GM19035 (cell line): ENCODE data around the gene CYP2C19.
"Not testable (repeated sequence)": the region's sequence is repeated elsewhere in the genome, so short reads cannot be mapped to it uniquely, and the experiment has no call there.

Experiments
- ATAC-seq: cut with Tn5 transposase; IDR thresholded peaks from one replicate; pipeline ENCODE4 v1.9.1; 2021; ENCODE audit not compliant: unreplicated experiment

CYP2C19 gene

GRCh38 chr10:94762393-94762792, at the start of gene CYP2C19:
Gene CYP2C19, plus strand, starts transcription at chr10:94762681. Its CDS starts 25 bp downstream, at chr10:94762706.
- no peak for ATAC-seq

GRCh38 chr10:94725871-94726270, 36.6 kb upstream of the CYP2C19 start:
- ATAC-seq: no peak

DNA sequence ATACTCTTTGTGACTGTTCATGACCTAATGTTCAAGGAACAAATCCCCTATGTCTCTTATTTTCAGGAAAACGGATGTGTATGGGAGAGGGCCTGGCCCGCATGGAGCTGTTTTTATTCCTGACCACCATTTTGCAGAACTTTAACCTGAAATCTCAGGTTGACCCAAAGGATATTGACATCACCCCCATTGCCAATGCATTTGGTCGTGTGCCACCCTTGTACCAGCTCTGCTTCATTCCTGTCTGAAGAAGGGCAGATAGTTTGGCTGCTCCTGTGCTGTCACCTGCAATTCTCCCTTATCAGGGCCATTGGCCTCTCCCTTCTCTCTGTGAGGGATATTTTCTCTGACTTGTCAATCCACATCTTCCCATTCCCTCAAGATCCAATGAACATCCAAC, 27.3 kb upstream of the CYP2C19 start:
- no peak for ATAC-seq

DNA sequence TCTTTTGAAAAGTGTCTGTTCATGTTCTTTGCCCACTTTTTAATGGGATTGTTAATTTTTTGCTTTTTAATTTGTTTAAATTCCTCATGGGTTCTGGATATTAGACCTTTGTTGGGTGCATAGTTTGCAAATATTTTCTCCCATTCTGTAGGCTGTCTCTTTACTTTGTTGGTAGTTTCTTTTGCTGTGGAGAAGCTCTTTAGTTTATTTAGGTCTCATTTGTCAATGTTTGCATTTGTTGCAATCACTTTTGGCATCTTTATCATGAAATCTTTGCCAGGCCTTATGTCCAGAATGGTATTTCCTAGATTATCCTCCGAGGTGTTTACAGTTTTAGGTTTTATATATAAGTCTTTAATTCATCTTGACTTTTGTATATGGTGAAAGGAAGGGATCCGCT, 23.9 kb upstream of the CYP2C19 start:
- no peak for ATAC-seq

GRCh38 chr10:94747137-94747536, 15.3 kb upstream of the CYP2C19 start:
- ATAC-seq: no peak

GRCh38 chr10:94747838-94748237, 14.6 kb upstream of the CYP2C19 start:
- ATAC-seq: no peak

GRCh38 chr10:94757916-94758315, 4.6 kb upstream of the CYP2C19 start:
- ATAC-seq: no peak

GRCh38 chr10:94760586-94761178, 1.8 kb upstream of the CYP2C19 start:
- ATAC-seq: no peak

DNA sequence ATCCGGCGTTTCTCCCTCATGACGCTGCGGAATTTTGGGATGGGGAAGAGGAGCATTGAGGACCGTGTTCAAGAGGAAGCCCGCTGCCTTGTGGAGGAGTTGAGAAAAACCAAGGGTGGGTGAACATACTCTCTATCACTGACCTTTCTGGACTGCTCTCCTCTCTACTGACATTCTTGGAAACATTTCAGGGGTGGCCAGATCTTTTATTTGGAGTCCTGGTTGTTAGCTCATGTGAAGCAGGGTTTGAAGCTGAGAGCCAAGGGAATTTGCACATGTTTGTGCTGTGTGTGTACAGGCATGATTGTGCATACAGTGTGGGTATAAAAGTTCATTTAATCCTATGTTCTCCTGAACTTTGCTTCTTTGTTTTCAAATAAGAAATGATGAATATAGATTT, 12.9 kb downstream of the CYP2C19 start:
- not testable (repeated sequence) for ATAC-seq

GRCh38 chr10:94777886-94778458, 15.5 kb downstream of the CYP2C19 start:
- ATAC-seq: no peak

DNA sequence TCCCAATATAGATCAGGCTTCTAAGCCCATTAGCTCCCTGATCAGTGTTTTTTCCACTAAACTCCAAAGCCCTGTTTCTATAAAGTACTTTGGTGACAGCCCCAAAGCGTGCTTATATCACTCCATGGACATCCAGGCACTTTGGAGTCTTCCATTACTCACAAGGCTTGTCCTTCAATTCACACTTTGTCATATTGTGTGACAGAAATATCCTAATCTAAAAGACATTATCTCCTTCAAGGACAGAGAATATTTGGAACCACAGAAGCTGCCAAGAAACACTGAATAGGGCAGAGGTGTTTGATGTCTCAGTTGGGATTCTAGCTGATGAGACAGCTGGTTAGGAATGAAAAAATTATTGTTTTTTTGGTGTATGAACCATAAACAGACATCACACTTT, 18.4 kb downstream of the CYP2C19 start:
- ATAC-seq: no peak

DNA sequence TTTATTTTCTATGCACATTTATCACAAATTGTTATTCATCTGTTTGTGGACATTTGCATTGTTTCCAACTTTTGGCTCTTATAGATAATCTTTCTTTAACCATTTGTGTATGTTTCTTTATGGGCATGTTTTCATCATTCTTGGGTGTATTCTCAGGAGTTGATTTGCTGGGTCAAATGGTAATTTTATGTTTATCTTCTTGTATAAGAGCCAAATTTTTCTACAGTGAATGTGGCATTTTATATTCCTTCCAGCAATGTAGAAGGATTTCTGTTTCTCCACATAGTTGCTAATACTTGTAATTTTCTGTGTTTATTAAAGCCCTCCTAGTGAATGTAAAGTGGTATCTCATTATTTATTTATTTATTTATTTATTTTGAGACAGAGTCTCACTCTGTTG, 21.8 kb downstream of the CYP2C19 start:
- no peak for ATAC-seq

DNA sequence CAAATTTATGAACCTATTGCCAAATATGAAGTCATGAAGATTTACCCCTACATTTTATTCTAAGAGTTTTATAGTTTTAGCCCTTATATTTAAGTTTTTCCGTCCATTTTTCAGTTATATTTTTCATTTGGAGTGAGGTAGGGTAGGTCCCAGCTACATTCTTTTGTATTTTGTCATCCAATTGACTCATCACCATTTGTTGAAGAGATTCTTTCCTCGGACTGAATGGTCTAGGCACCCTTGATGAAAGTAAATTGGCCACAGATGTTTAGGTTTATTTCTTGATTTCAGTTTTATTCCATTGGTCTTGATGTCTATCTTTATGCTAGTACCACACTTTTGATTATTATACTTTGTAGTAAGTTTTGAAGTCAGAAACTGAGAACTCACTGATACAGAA, 22.7 kb downstream of the CYP2C19 start:
- ATAC-seq: no peak

DNA sequence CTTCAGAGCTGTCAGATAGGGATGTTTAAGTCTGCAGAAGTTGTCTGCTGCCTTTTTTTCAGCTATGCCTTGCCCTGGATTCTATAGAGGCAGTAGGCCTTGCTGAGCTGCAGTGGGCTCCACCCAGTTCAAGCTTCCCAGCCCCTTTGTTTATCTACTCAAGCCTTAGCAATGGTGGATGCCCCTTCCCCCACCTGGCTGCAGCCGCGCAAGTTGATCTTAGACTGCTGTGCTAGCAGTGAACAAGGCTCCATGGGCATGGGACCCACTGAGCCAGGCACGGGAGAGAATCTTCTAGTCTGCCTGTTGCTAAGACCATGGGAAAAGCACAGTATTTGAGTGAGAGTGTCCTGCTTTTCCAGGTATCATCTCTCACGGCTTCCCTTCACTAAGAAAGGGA, 38.1 kb downstream of the CYP2C19 start:
- ATAC-seq: not testable (repeated sequence)

DNA sequence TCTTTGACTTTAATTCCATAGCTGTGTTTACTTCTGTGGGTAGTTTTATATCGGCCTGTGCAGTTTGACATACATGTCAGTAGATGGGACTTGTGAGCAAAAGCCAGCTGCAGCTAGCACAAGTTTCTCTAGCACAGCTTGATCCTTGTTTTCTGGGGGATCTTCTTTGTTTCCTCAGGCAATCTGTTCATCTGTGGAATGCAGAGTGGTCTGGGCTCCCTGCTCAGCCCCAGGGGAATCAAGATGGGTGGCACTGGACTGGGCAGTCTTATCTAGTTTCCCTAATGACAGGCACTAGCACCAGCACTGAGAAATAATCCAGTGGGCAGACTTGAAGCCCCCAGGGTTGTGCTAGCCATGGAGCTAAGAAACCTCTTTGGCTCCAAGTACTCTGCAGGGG, 40.8 kb downstream of the CYP2C19 start:
- no peak for ATAC-seq

GRCh38 chr10:94830025-94830424, 67.5 kb downstream of the CYP2C19 start:
- not testable (repeated sequence) for ATAC-seq

GRCh38 chr10:94846204-94846603, 83.7 kb downstream of the CYP2C19 start:
- no peak for ATAC-seq

DNA sequence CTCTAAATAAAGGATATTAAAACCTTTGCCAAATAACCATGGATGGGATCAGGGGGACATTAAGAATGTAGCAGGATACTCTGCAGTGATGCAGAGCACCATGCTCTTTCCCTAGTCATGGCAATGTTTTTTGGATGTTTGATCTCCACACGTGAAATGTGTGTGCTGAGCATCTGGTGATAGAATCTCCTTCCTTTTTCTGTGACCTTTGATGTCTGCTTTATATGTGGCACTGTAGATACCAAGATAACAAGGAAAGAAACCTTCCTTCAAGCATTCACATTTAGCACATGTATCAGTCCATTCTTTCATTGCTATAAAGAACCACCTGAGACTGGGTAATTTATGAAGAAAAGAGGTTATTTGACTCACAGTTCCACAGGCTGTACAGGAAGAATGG, 88.3 kb downstream of the CYP2C19 start:
- ATAC-seq: no peak

GRCh38 chr10:94851263-94851662, 88.8 kb downstream of the CYP2C19 start:
- no peak for ATAC-seq

DNA sequence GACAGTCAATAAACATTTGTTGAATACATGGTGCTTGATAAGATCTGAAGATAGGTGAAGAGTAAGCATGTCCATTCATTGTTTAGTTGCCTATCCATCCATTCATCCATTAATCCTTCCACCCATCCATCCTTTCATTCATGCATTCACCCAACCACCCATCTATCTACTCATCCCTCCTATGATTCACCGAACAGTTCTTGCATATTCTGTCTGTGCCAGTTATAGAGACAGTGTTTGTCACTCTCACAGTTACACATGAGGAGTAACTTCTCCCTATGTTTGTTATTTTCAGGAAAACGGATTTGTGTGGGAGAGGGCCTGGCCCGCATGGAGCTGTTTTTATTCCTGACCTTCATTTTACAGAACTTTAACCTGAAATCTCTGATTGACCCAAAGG, 90.0 kb downstream of the CYP2C19 start:
- no peak for ATAC-seq

- no peak for ATAC-seq
These were observed 90.6 kb downstream of the CYP2C19 start for GRCh38 chr10:94853065-94853464.

DNA sequence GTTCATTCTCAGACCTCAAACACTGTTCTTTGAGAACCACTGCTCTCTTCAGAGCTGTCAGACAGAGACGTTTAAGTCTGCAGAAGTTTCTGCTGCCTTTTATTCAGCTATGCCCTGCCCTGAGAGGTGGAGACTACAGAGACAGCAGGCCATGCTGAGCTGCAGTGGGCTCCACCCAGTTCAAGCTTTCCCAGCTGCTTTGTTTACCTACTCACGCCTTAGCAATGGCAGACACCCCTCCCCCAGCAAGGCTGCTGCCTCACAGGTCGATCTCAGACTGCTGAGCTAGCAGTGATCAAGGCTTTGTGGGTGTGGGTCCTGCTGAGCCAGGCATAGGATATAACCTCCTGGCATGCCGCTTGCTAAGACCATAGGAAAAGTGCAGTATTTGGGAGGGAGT, 95.5 kb downstream of the CYP2C19 start:
- ATAC-seq: no peak

- ATAC-seq: no peak
These were observed 96.6 kb downstream of the CYP2C19 start for GRCh38 chr10:94859086-94859485.
